GM23248 (cell line): ENCODE measurements around the gene MYH6.

Experiments used
- EZH2 ChIP-seq: fragments of 200-600 bp; sonication (generic); IDR thresholded peaks from 2 replicates; pipeline ENCODE4 v1.6.1; 2018; ENCODE audit warnings: antibody characterized with exemption, mild to moderate bottlenecking; ENCODE audit not compliant: insufficient read depth, poor library complexity, severe bottlenecking
- EZH2phosphoT487 ChIP-seq: fragments of 200-600 bp; sonication (generic); IDR thresholded peaks from 2 replicates; pipeline ENCODE4 v1.6.1; 2018; ENCODE audit warnings: antibody characterized with exemption, moderate library complexity, mild to moderate bottlenecking, low read depth; ENCODE audit not compliant: insufficient read depth

GRCh38 chr14:23406725-23407355, 1.2 kb downstream of the MYH6 start:
- no peak for TF ChIP-seq EZH2
- no peak for TF ChIP-seq EZH2phosphoT487
